AG08396 (cell line): ENCODE data around the gene BICRA.
"Not testable (repeated sequence)": the region's sequence is repeated elsewhere in the genome, so short reads cannot be mapped to it uniquely, and the experiment has no call there.

Experiments used
- DNase-seq: peaks from one replicate; pipeline ENCODE4 v3.0.0; 2012; ENCODE audit warnings: low spot score, mixed read lengths

BICRA gene

GRCh38 chr19:47694466-47695273 lies 85.7 kb downstream of the BICRA start:
- no peak for DNase-seq

GRCh38 chr19:47695533-47696262 lies 86.8 kb downstream of the BICRA start:
- DNase-seq, result no peak

GRCh38 chr19:47696635-47697034 lies 87.7 kb downstream of the BICRA start:
- DNase-seq, result no peak

- DNase-seq, result peak; percentile 92
Measured at GRCh38 chr19:47697863-47698609, 89.1 kb downstream of the BICRA start.

GRCh38 chr19:47698631-47699359 lies 89.9 kb downstream of the BICRA start:
- DNase-seq, result no peak

GRCh38 chr19:47699360-47699917 lies 90.5 kb downstream of the BICRA start:
- peak; percentile 82 for DNase-seq

GRCh38 chr19:47700934-47701716 lies 92.2 kb downstream of the BICRA start:
- no peak for DNase-seq

- no peak for DNase-seq
Measured at GRCh38 chr19:47701717-47702552, 93.0 kb downstream of the BICRA start.

- no peak for DNase-seq
Measured at GRCh38 chr19:47702671-47703070, 93.7 kb downstream of the BICRA start.

GRCh38 chr19:47703301-47703700 lies 94.4 kb downstream of the BICRA start:
- no peak for DNase-seq

- DNase-seq, result peak; percentile 49
Measured at GRCh38 chr19:47704024-47704423, 95.1 kb downstream of the BICRA start.

- DNase-seq, result no peak
Measured at GRCh38 chr19:47704656-47705055, 95.7 kb downstream of the BICRA start.

GRCh38 chr19:47707135-47707925 lies 98.4 kb downstream of the BICRA start:
- DNase-seq, result peak; percentile 74

GRCh38 chr19:47711652-47712242 lies 102.8 kb downstream of the BICRA start:
- DNase-seq, result no peak

GRCh38 chr19:47713046-47714021 lies 104.4 kb downstream of the BICRA start, which contains the start of gene EHD2:
Gene EHD2, plus strand, starts transcription at chr19:47713422. Its CDS starts 3,191 bp downstream, at chr19:47716613.
- peak; percentile 91 for DNase-seq

GRCh38 chr19:47714339-47714738 lies 105.4 kb downstream of the BICRA start:
- DNase-seq, result no peak

- DNase-seq, result not testable (repeated sequence)
Measured at GRCh38 chr19:47714855-47715254, 105.9 kb downstream of the BICRA start.
